Measurements from ENCODE around the gene MAP7D2. TPM values are rescaled to one million over a fixed set of nuclear protein-coding genes. Genes with fewer than 3 reads are reported as not detected.

Gene MAP7D2
- total RNA-seq, 1 donor, result not detected

DNA sequence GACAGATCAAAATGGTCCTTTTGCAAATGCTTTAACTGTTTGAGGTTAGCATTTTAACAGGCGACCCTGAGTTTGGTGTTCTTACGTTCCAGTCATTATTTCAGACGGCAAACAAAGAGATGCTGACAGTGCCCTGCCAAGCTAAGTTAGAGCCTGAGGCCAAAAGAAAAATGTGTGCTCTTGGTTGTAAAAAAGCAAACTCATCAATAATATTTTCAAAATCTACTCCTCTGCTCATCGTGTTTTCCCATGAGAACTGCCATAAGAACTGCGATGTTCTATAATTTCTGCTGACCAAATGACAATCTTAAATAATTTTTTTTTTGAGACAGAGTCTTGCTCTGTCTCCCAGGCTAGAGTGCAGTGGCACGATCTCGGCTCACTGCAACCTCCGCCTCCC is 63.2 kb downstream of the MAP7D2 start:
- H3K4me3 ChIP-seq (ENCODE audit: low read depth, low read length), result no peak overlapping the region
- TF ChIP-seq, protein P1, sequence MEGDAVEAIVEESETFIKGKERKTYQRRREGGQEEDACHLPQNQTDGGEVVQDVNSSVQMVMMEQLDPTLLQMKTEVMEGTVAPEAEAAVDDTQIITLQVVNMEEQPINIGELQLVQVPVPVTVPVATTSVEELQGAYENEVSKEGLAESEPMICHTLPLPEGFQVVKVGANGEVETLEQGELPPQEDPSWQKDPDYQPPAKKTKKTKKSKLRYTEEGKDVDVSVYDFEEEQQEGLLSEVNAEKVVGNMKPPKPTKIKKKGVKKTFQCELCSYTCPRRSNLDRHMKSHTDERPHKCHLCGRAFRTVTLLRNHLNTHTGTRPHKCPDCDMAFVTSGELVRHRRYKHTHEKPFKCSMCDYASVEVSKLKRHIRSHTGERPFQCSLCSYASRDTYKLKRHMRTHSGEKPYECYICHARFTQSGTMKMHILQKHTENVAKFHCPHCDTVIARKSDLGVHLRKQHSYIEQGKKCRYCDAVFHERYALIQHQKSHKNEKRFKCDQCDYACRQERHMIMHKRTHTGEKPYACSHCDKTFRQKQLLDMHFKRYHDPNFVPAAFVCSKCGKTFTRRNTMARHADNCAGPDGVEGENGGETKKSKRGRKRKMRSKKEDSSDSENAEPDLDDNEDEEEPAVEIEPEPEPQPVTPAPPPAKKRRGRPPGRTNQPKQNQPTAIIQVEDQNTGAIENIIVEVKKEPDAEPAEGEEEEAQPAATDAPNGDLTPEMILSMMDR (IDR thresholded peaks at IDR 0.05; ENCODE audit: insufficient read depth, low read depth, low read length), result no peak
- no peak for DNase-seq (ENCODE audit: low read depth)

DNA sequence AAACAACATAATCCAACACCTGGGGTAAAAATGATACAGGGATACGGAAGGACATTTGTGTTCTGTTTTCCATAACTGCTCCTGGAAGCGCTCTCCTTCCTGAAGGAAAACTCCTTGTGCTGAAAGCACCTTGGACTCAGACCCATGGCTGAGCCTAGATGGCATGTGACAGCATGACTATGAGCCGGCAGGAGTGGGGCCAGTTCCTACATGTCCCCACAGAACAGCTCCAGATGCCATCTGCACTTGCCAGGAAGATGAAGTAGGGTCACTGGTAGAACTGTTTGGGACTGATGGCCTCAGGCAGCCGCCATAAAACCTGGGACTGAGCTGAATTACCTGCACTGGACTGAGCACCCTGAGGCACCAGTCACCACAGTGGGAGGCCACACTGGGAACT is 69.8 kb downstream of the MAP7D2 start:
- no peak for DNase-seq (ENCODE audit: low read depth)
- H3K4me3 ChIP-seq (ENCODE audit: low read depth, low read length), result no peak overlapping the region
- TF ChIP-seq, protein P1 (IDR thresholded peaks at IDR 0.05; ENCODE audit: insufficient read depth, low read depth, low read length), result no peak

DNA sequence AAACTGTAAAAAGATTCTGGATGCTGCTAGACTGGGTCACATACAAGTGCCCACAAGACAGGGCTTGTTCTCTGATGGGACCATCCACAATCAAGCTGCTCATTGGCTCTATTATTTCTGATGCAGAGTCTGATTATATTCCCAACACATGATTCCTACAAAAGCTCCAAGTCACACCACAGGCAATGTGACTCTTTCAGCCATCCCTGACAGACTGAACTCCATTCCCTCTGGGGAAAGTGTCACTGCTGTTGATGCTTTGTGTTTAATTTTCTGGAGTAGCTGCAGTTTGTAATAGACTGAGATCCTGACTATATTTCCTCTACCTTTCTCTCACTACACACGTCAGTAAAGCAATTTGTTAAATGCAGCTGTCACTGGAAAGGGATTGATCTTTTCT is 70.5 kb downstream of the MAP7D2 start:
- H3K4me3 ChIP-seq (ENCODE audit: low read depth, low read length), result no peak overlapping the region
- DNase-seq (ENCODE audit: low read depth), result no peak
- TF ChIP-seq, protein P1 (IDR thresholded peaks at IDR 0.05; ENCODE audit: insufficient read depth, low read depth, low read length), result no peak

DNA sequence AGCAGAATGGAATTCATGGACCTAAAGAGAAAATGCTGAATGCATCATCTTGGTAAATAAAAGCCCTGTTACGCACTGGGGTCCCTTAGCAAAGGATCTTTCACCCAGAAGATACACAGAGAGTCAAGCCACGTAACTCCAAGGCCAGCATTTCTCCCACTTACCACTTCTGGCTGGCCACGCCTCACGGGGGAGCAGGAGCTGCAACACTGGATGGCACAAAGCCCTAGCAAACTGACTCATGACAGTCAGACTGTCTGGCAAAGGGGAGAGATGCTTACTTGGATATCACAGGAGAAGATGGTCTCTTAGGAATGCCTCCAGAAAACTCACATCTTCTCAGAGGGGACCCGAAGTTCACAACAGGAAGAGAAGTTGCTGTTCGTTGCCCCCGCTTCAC is 74.5 kb downstream of the MAP7D2 start:
- TF ChIP-seq, protein P1 (IDR thresholded peaks at IDR 0.05; ENCODE audit: insufficient read depth, low read depth, low read length), result no peak
- H3K4me3 ChIP-seq (ENCODE audit: low read depth, low read length), result no peak overlapping the region
- no peak for DNase-seq (ENCODE audit: low read depth)

DNA sequence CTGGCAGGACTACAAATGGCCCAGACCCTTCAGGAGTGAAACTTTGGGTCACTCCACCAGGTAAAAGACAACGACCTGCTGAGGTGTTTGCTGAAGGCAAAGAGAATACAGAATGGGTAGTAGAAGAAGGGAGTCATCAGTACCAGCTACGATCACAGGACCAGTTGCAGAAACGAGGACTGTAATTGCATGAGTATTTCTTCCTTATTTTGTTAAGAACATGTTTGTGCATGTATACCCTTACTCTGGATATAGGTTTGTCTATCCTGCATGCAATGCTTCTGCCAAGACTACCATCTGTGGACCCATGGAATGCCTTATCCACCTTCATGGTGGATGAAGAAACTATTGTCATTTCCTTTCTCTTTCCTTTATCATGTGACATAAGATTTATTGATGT is 77.7 kb downstream of the MAP7D2 start:
- TF ChIP-seq, protein P1 (IDR thresholded peaks at IDR 0.05; ENCODE audit: insufficient read depth, low read depth, low read length), result no peak
- no peak for DNase-seq (ENCODE audit: low read depth)
- H3K4me3 ChIP-seq (ENCODE audit: low read depth, low read length), result no peak overlapping the region

DNA sequence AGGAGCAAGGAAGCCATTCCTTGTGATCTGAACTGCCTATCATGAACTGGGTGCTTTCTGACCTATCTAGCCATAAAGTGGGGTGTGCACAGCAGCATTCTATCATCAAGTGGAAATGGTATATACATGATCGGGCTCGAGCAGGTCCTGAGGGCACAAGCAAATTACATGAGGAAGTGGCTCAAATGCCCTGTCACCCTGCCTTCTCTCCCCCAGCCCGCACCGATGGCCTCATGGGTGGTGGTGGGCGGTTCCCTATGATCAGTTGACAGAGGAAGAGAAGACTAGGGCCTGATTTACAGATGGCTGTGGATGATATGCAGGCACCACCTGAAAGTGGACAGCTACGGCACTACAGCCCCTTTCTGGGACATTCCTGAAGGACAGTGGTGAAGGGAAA is 79.5 kb downstream of the MAP7D2 start:
- no peak overlapping the region for H3K4me3 ChIP-seq (ENCODE audit: low read depth, low read length)
- DNase-seq (ENCODE audit: low read depth), result no peak

DNA sequence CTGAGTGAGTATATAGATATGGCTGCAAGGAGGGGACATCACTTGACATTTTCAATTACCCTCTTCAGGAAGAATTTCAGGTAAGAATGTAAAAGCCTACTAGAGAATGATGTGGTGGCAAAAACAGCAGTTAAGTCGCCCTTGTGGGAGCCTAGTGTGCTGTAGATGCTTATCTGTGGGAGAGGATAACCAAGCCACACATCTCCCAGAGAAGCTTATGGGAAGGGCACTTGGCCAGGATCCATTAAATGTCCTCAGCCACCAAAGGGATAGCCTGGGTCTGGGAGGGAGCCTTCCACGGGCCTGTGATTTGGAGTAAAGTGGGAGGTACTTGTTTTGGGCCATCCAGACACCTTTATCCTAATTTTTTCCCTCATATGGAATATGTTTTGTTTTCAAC is 84.5 kb downstream of the MAP7D2 start:
- TF ChIP-seq, protein P1 (IDR thresholded peaks at IDR 0.05; ENCODE audit: insufficient read depth, low read depth, low read length), result no peak
- H3K4me3 ChIP-seq (ENCODE audit: low read depth, low read length), result no peak overlapping the region
- DNase-seq (ENCODE audit: low read depth), result no peak

More for the DNA sequence above, 79.5 kb downstream of the MAP7D2 start:
- TF ChIP-seq, protein P1 (IDR thresholded peaks at IDR 0.05; ENCODE audit: insufficient read depth, low read depth, low read length), result no peak
